ENCODE data around the gene MYRFL. TPM values are rescaled to one million over a fixed set of nuclear protein-coding genes. Genes with fewer than 3 reads are reported as not detected.
A peak's percentile ranks its signal among the peaks of the same experiment; 100 is the strongest.

Gene MYRFL
- total and polyA plus RNA-seq, 5 donors = 0.05 to 0.36 (median 0.20) TPM; not detected in 2

GRCh38 chr12:69875416-69875935 is 50.4 kb downstream of the MYRFL start:
- Histone ChIP-seq H3K9me3 (ENCODE audit: control insufficient read depth, low read length) (no peaks in the 10 kb centered on the region), H3K27ac (ENCODE audit: low read length) (no peak overlapping the region), H3K4me3 (ENCODE audit: low read length) (no peak overlapping the region), H3K4me1 (ENCODE audit: control insufficient read depth, insufficient read depth, low read length) (peaks cover 1% of the 10 kb centered on the region), H3K27me3 (ENCODE audit: control insufficient read depth, insufficient read depth) (no peaks in the 10 kb centered on the region)
- ATAC-seq (no peak), DNase-seq (no peak)
- intact Hi-C loops (cut with DNase I) = loop anchor here in 2 of 4 donors (5.0 kb wide), 3 partner anchors 702 to 857 kb away; no protein-coding TSS in a partner anchor
- WGBS = 76% methylated on average over 11 of the region's 11 CpGs

- no peaks in the 10 kb centered on the region for H3K9me3 ChIP-seq (ENCODE audit: control insufficient read depth, low read length)
- ATAC-seq = peak; percentile 92 to 95
- WGBS = 26% methylated on average over 23 of the region's 23 CpGs
- peak; percentile 67 to 87 (median 76) for DNase-seq
- peak overlapping the region; percentile 46 for H3K4me3 ChIP-seq (ENCODE audit: low read length)
- H3K27me3 ChIP-seq (ENCODE audit: control insufficient read depth, insufficient read depth) = no peaks in the 10 kb centered on the region
- intact Hi-C loops (cut with DNase I) = loop anchor here in 2 of 4 donors (5.0 kb wide), 3 partner anchors 698 to 853 kb away; no protein-coding TSS in a partner anchor
- H3K4me1 ChIP-seq (ENCODE audit: control insufficient read depth, insufficient read depth, low read length) = peaks cover 1% of the 10 kb centered on the region
- no peak overlapping the region for H3K27ac ChIP-seq (ENCODE audit: low read length)
These were observed 54.3 kb downstream of the MYRFL start for GRCh38 chr12:69879007-69879960.

- Histone ChIP-seq H3K27ac (ENCODE audit: low read length) (no peak overlapping the region), H3K9me3 (ENCODE audit: control insufficient read depth, low read length) (no peaks in the 10 kb centered on the region), H3K4me1 (ENCODE audit: control insufficient read depth, insufficient read depth, low read length) (peaks cover under 1% of the 10 kb centered on the region), H3K27me3 (ENCODE audit: control insufficient read depth, insufficient read depth) (no peaks in the 10 kb centered on the region), H3K4me3 (ENCODE audit: low read length) (no peak overlapping the region)
- no peak for ATAC-seq
- intact Hi-C loops (cut with DNase I) = loop anchor here in 2 of 4 donors (10.0 kb wide), 2 partner anchors 694 to 844 kb away; no protein-coding TSS in a partner anchor
- no peak for DNase-seq
- WGBS = 88% methylated on average over 4 of the region's 4 CpGs
These were observed 55.5 kb downstream of the MYRFL start for GRCh38 chr12:69880571-69880970.

- intact Hi-C loops (cut with DNase I) = loop anchor here in 2 of 4 donors (10.0 kb wide), 2 partner anchors 693 to 843 kb away; no protein-coding TSS in a partner anchor
- DNase-seq (no peak), ATAC-seq (no peak)
- Histone ChIP-seq H3K9me3 (ENCODE audit: control insufficient read depth, low read length) (no peaks in the 10 kb centered on the region), H3K27me3 (ENCODE audit: control insufficient read depth, insufficient read depth) (no peaks in the 10 kb centered on the region), H3K27ac (ENCODE audit: low read length) (no peak overlapping the region), H3K4me3 (ENCODE audit: low read length) (no peak overlapping the region), H3K4me1 (ENCODE audit: control insufficient read depth, insufficient read depth, low read length) (no peaks in the 10 kb centered on the region)
- 86% methylated on average over 3 of the region's 3 CpGs for WGBS
These were observed 56.7 kb downstream of the MYRFL start for GRCh38 chr12:69881771-69882170.

- DNase-seq = no peak
- Histone ChIP-seq H3K9me3 (ENCODE audit: control insufficient read depth, low read length) (no peaks in the 10 kb centered on the region), H3K4me3 (ENCODE audit: low read length) (no peak overlapping the region), H3K27me3 (ENCODE audit: control insufficient read depth, insufficient read depth) (no peaks in the 10 kb centered on the region), H3K27ac (ENCODE audit: low read length) (no peak overlapping the region), H3K4me1 (ENCODE audit: control insufficient read depth, insufficient read depth, low read length) (no peaks in the 10 kb centered on the region)
- intact Hi-C loops (cut with DNase I) = loop anchor here in 2 of 4 donors (10.0 kb wide), 2 partner anchors 690 to 840 kb away; no protein-coding TSS in a partner anchor
- ATAC-seq = no peak
- 73% methylated on average over 2 of the region's 2 CpGs for WGBS
These were observed 59.4 kb downstream of the MYRFL start for GRCh38 chr12:69884386-69884785.

GRCh38 chr12:69885658-69886057 is 60.6 kb downstream of the MYRFL start:
- Histone ChIP-seq H3K9me3 (ENCODE audit: control insufficient read depth, low read length) (no peaks in the 10 kb centered on the region), H3K27ac (ENCODE audit: low read length) (no peak overlapping the region), H3K27me3 (ENCODE audit: control insufficient read depth, insufficient read depth) (no peaks in the 10 kb centered on the region), H3K4me3 (ENCODE audit: low read length) (no peak overlapping the region), H3K4me1 (ENCODE audit: control insufficient read depth, insufficient read depth, low read length) (no peaks in the 10 kb centered on the region)
- ATAC-seq (no peak), DNase-seq (no peak)
- intact Hi-C loops (cut with DNase I) = loop anchor here in 2 of 4 donors (10.0 kb wide), 2 partner anchors 689 to 839 kb away; no protein-coding TSS in a partner anchor

GRCh38 chr12:69886109-69886508 is 61.1 kb downstream of the MYRFL start:
- 57% methylated on average over 5 of the region's 5 CpGs for WGBS
- no peaks in the 10 kb centered on the region for H3K9me3 ChIP-seq (ENCODE audit: control insufficient read depth, low read length)
- DNase-seq = no peak
- no peaks in the 10 kb centered on the region for H3K4me1 ChIP-seq (ENCODE audit: control insufficient read depth, insufficient read depth, low read length)
- intact Hi-C loops (cut with DNase I) = loop anchor here in 2 of 4 donors (10.0 kb wide), 2 partner anchors 689 to 839 kb away; no protein-coding TSS in a partner anchor
- no peak overlapping the region for H3K27ac ChIP-seq (ENCODE audit: low read length)
- no peaks in the 10 kb centered on the region for H3K27me3 ChIP-seq (ENCODE audit: control insufficient read depth, insufficient read depth)
- no peak for ATAC-seq
- no peak overlapping the region for H3K4me3 ChIP-seq (ENCODE audit: low read length)

GRCh38 chr12:69886715-69887114 is 61.7 kb downstream of the MYRFL start:
- Histone ChIP-seq H3K4me1 (ENCODE audit: control insufficient read depth, insufficient read depth, low read length) (no peaks in the 10 kb centered on the region), H3K9me3 (ENCODE audit: control insufficient read depth, low read length) (no peaks in the 10 kb centered on the region), H3K4me3 (ENCODE audit: low read length) (no peak overlapping the region), H3K27ac (ENCODE audit: low read length) (no peak overlapping the region), H3K27me3 (ENCODE audit: control insufficient read depth, insufficient read depth) (no peaks in the 10 kb centered on the region)
- no peak for ATAC-seq
- WGBS = 95% methylated on average over 2 of the region's 2 CpGs
- intact Hi-C loops (cut with DNase I) = loop anchor here in 2 of 4 donors (10.0 kb wide), 2 partner anchors 688 to 838 kb away; no protein-coding TSS in a partner anchor
- DNase-seq = no peak

- no peak for ATAC-seq
- Histone ChIP-seq H3K4me1 (ENCODE audit: control insufficient read depth, insufficient read depth, low read length) (no peaks in the 10 kb centered on the region), H3K27me3 (ENCODE audit: control insufficient read depth, insufficient read depth) (no peaks in the 10 kb centered on the region), H3K9me3 (ENCODE audit: control insufficient read depth, low read length) (no peaks in the 10 kb centered on the region), H3K4me3 (ENCODE audit: low read length) (no peak overlapping the region), H3K27ac (ENCODE audit: low read length) (no peak overlapping the region)
- DNase-seq = no peak
- intact Hi-C loops (cut with DNase I) = loop anchor here in 2 of 4 donors (10.0 kb wide), 2 partner anchors 686 to 836 kb away; no protein-coding TSS in a partner anchor
- whole genome bisulfite sequencing = 96% methylated on average over 1 of the region's 1 CpG
These were observed 63.9 kb downstream of the MYRFL start for GRCh38 chr12:69888901-69889300.

GRCh38 chr12:69894800-69895383 is 69.9 kb downstream of the MYRFL start:
- Histone ChIP-seq H3K27ac (ENCODE audit: low read length) (no peak overlapping the region), H3K27me3 (ENCODE audit: control insufficient read depth, insufficient read depth) (no peaks in the 10 kb centered on the region), H3K9me3 (ENCODE audit: control insufficient read depth, low read length) (no peaks in the 10 kb centered on the region), H3K4me1 (ENCODE audit: control insufficient read depth, insufficient read depth, low read length) (no peaks in the 10 kb centered on the region), H3K4me3 (ENCODE audit: low read length) (no peak overlapping the region)
- ATAC-seq (no peak), DNase-seq (no peak)
- intact Hi-C loops (cut with DNase I) = no loop called here
- WGBS = 93% methylated on average over 4 of the region's 4 CpGs
